Panc1 (cell line): ENCODE data around the gene MRPL4. TPM values are rescaled to one million over a fixed set of nuclear protein-coding genes. Genes with fewer than 3 reads are reported as not detected.

Experiments
- ATAC-seq: fragments of 200-7000 bp; cut with Tn5 transposase; 2 replicates; pipeline ENCODE4 v1.9.1; 2020; ENCODE audit warnings: mild to moderate bottlenecking, moderate library complexity
- BruUV-seq: library from RNA; stranded (reverse); fragments of 400-500 nt; replicated peaks from 2 replicates; lab custom pipeline; 2021; lab: Mats Ljungman, UMichigan
- CTCF ChIA-PET: fragments of 300-600 bp; sonication (Branson Sonifier 250); formaldehyde crosslinking; loops from one replicate; lab custom pipeline; 2022; ENCODE audit warnings: antibody characterized with exemption; lab: Charles Lee
- POLR2A ChIA-PET: fragments of 300-600 bp; sonication (Branson Sonifier 250); formaldehyde crosslinking; loops from one replicate; lab custom pipeline; 2022; ENCODE audit warnings: antibody characterized with exemption; lab: Charles Lee
- DNase-seq: peaks from one replicate; pipeline ENCODE4 v3.0.0-alpha.2; 2010; ENCODE audit warnings: low read depth, low spot score
- H3K27ac ChIP-seq: 2 replicates; pipeline ENCODE4 v1.5.1; 2011; ENCODE audit warnings: mild to moderate bottlenecking, low read length, inconsistent platforms
- H3K27me3 ChIP-seq: fragments of 200-500 bp; sonication (Bioruptor generic); 2 replicates; pipeline ENCODE4 v1.6.0; 2014; ENCODE audit warnings: low read length, inconsistent platforms; ENCODE audit not compliant: control insufficient read depth, insufficient read depth
- H3K36me3 ChIP-seq: fragments of 200-500 bp; sonication (Bioruptor generic); 2 replicates; pipeline ENCODE4 v1.5.1; 2014; ENCODE audit warnings: inconsistent platforms, mild to moderate bottlenecking, low read length, moderate library complexity; ENCODE audit not compliant: control insufficient read depth, insufficient read depth
- H3K4me1 ChIP-seq: 2 replicates; pipeline ENCODE4 v1.5.1; 2011; ENCODE audit warnings: inconsistent platforms, mild to moderate bottlenecking, low read length, moderate library complexity; ENCODE audit not compliant: control insufficient read depth, insufficient read depth
- H3K4me3 ChIP-seq, 2 experiments: 2 replicates each; pipeline ENCODE4 v1.5.1; 2011 to 2012; ENCODE audit warnings: low read depth in 2 of 2, low read length in 2 of 2, mild to moderate bottlenecking in 2 of 2, inconsistent platforms in 1 of 2, moderate library complexity in 1 of 2
- H3K9me3 ChIP-seq: fragments of 200-500 bp; sonication (Bioruptor generic); 2 replicates; pipeline ENCODE4 v1.5.1; 2014; ENCODE audit warnings: low read depth, mild to moderate bottlenecking, inconsistent platforms, low read length, moderate library complexity; ENCODE audit not compliant: control insufficient read depth, insufficient read depth
- CTCF ChIP-seq: fragments of 450-650 bp; IDR thresholded peaks from 2 replicates; pipeline ENCODE4 v1.5.1; 2017; ENCODE audit warnings: mild to moderate bottlenecking
- POLR2AphosphoS5 ChIP-seq: IDR thresholded peaks from 2 replicates; pipeline ENCODE4 v1.6.1; 2012; ENCODE audit warnings: mild to moderate bottlenecking, low read depth, low read length, moderate library complexity
- REST ChIP-seq, 2 experiments: IDR thresholded peaks; 2 replicates each; pipeline ENCODE4 v1.6.1; 2011 to 2012; ENCODE audit warnings: low read depth in 2 of 2, control low read depth in 1 of 2, low read length in 1 of 2, mild to moderate bottlenecking in 1 of 2, moderate library complexity in 1 of 2; ENCODE audit not compliant: insufficient read depth in 1 of 2
- SIN3A ChIP-seq: IDR thresholded peaks from 2 replicates; pipeline ENCODE4 v1.6.1; 2012; ENCODE audit warnings: low read depth, mild to moderate bottlenecking, low read length, moderate library complexity, borderline replicate concordance; ENCODE audit not compliant: insufficient read depth
- TCF7L2 ChIP-seq: IDR thresholded peaks from 2 replicates; pipeline ENCODE4 v1.6.1; 2011; ENCODE audit warnings: mild to moderate bottlenecking, low read depth, low read length, inconsistent platforms
- in situ Hi-C: cut with HindIII; loops from 2 replicates; pipeline ENCODE4 v1.10.0; 2016; ENCODE audit warnings: low sequenced_read_pairs, low pct_unique_long_range_greater_than_20kb
- intact Hi-C: fragments of 100-400 bp; cut with micrococcal nuclease; formaldehyde crosslinking; loops from one replicate; pipeline ENCODE4 v1.10.0; 2022; ENCODE audit not compliant: unreplicated experiment
- total RNA-seq: library from RNA; stranded (reverse); gene quantifications from one replicate; pipeline ENCODE4 v1.2.1, GENCODE V29; 2021; ENCODE audit not compliant: unreplicated experiment

MRPL4 gene
- total RNA-seq, 1 experiment from 2014 or later: 62.8 TPM

- no peak overlapping the region for H3K27ac ChIP-seq
- in situ Hi-C loops (no loop called here), intact Hi-C loops (no loop called here)
- 0 out of 2 replicates have a peak, but pooled peaks cover 2% of the 10 kb centered on the region for H3K36me3 ChIP-seq
- no peaks in the 10 kb centered on the region for H3K9me3 ChIP-seq
- H3K4me1 ChIP-seq: peaks cover 17% of the 10 kb centered on the region; the same call in 1 of the 2 replicates
- DNase-seq (no peak), ATAC-seq (no peak)
- ChIA-PET CTCF (interaction anchor here (0.7 kb wide), 1 partner anchor 34 kb away, joined by 7 read pairs; no protein-coding TSS in a partner anchor), POLR2A (interaction anchor here (0.7 kb wide), 1 partner anchor 176 kb away, joined by 5 read pairs; no protein-coding TSS in a partner anchor)
- BruUV-seq: no TSS peak
- no peak overlapping the region for H3K4me3 ChIP-seq
- no peak for TF ChIP-seq POLR2AphosphoS5
- no peak for TF ChIP-seq TCF7L2
- no peak for TF ChIP-seq SIN3A
- TF ChIP-seq CTCF: no peak
- no peak for TF ChIP-seq REST (IDR thresholded peaks at IDR 0.05; ENCODE audit: insufficient read depth in 1 of 2, low read depth in 2 of 2, low read length in 1 of 2)
- H3K27me3 ChIP-seq: no peaks in the 10 kb centered on the region
Observed at GRCh38 chr19:10283301-10284064, 31.5 kb downstream of the MRPL4 start.

GRCh38 chr19:10284065-10284959 is 32.3 kb downstream of the MRPL4 start:
- in situ Hi-C loops (no loop called here), intact Hi-C loops (no loop called here)
- ChIA-PET POLR2A (no interaction called here), CTCF (no interaction called here)
- ATAC-seq: no peak
- 0 out of 2 replicates have a peak, but pooled peaks cover 2% of the 10 kb centered on the region for H3K36me3 ChIP-seq
- no peaks in the 10 kb centered on the region for H3K27me3 ChIP-seq
- BruUV-seq: no TSS peak
- no peaks in the 10 kb centered on the region for H3K9me3 ChIP-seq
- H3K4me3 ChIP-seq: no peak overlapping the region
- TF ChIP-seq CTCF (no peak), POLR2AphosphoS5 (no peak), REST (IDR thresholded peaks at IDR 0.05; ENCODE audit: insufficient read depth in 1 of 2, low read depth in 2 of 2, low read length in 1 of 2) (no peak)
- no peak for DNase-seq
- peaks cover 17% of the 10 kb centered on the region; the same call in 1 of the 2 replicates for H3K4me1 ChIP-seq
- no peak overlapping the region for H3K27ac ChIP-seq
